Spleen (tissue), 11 donors: ENCODE results near the gene NCDN. TPM values are rescaled to one million over a fixed set of nuclear protein-coding genes. Genes with fewer than 3 reads are reported as not detected.
"Not testable (repeated sequence)": the region's sequence is repeated elsewhere in the genome, so short reads cannot be mapped to it uniquely, and the experiment has no call there.

ENCODE experiments used
- DNase-seq: peaks from one replicate; pipeline ENCODE4 v3.0.0-alpha.2; 2020
- H3K27ac ChIP-seq, 8 donors: fragments of 200-600 bp; sonication (generic) in 7 of 8; 1 replicate in 4 of 8; 2 replicates in 4 of 8; pipeline versions ENCODE4 v1.5.0 to v1.8.0; 2016 to 2021; ENCODE audit warnings: inconsistent platforms in 4 of 8, mild to moderate bottlenecking in 4 of 8, moderate library complexity in 1 of 8
- H3K27me3 ChIP-seq, 7 donors: fragments of 200-600 bp; sonication (generic) in 6 of 7; replicated peaks in 1 of 7; 1 replicate in 4 of 7; 2 replicates in 3 of 7; pipeline versions ENCODE4 v1.5.0 to v1.8.0; 2016 to 2021; ENCODE audit warnings: inconsistent platforms in 3 of 7, mild to moderate bottlenecking in 1 of 7
- H3K36me3 ChIP-seq, 6 donors: fragments of 200-600 bp; sonication (generic) in 5 of 6; 1 replicate in 4 of 6; 2 replicates in 2 of 6; pipeline versions ENCODE4 v1.5.0 to v1.8.0; 2016 to 2021; ENCODE audit warnings: inconsistent platforms in 2 of 6
- H3K4me1 ChIP-seq, 6 donors: fragments of 200-600 bp; sonication (generic) in 5 of 6; 1 replicate in 3 of 6; 2 replicates in 3 of 6; pipeline versions ENCODE4 v1.5.0 to v1.8.0; 2016 to 2021; ENCODE audit warnings: inconsistent platforms in 3 of 6
- H3K4me3 ChIP-seq, 8 donors: fragments of 200-600 bp; sonication (generic) in 7 of 8; 1 replicate in 4 of 8; 2 replicates in 4 of 8; pipeline versions ENCODE4 v1.5.0 to v1.8.0; 2016 to 2021; ENCODE audit warnings: inconsistent platforms in 4 of 8, mild to moderate bottlenecking in 4 of 8, moderate library complexity in 2 of 8
- H3K9me3 ChIP-seq, 8 donors: fragments of 200-600 bp; sonication (generic) in 7 of 8; 1 replicate in 4 of 8; 2 replicates in 4 of 8; pipeline versions ENCODE4 v1.5.0 to v1.8.0; 2016 to 2021; ENCODE audit warnings: inconsistent platforms in 4 of 8
- CTCF ChIP-seq, 11 experiments: fragments of 200-600 bp in 7 of 11; fragments of 450-650 bp in 4 of 11; sonication (generic) in 4 of 11; IDR thresholded peaks in 8 of 11; conservative IDR thresholded peaks in 3 of 11; 1 replicate in 7 of 11; 2 replicates in 4 of 11; pipeline versions ENCODE4 v1.4.0 to v1.8.0; 2016 to 2021; ENCODE audit warnings: antibody characterized with exemption in 11 of 11, inconsistent platforms in 4 of 11, mild to moderate bottlenecking in 1 of 11
- POLR2A ChIP-seq, 3 donors: fragments of 450-650 bp; IDR thresholded peaks; one replicate each; pipeline ENCODE4 v1.5.1; 2017; ENCODE audit warnings: antibody characterized with exemption in 3 of 3, mild to moderate bottlenecking in 1 of 3
- POLR2AphosphoS5 ChIP-seq, 3 donors: sonication (generic); formaldehyde crosslinking; IDR thresholded peaks; one replicate each; pipeline ENCODE4 v1.5.1; 2017; ENCODE audit warnings: antibody characterized with exemption in 3 of 3
- WGBS, 5 donors: extraction: QIAGEN DNeasy Blood & Tissue Kit in 3 of 5; methylation state at CpG; one replicate each; pipeline versions ENCODE4 v1.1.5 to v1.1.7; 2013 to 2018; 5-methylcytosine and 5-hydroxymethylcytosine counted together
- intact Hi-C: fragments of 100-400 bp; cut with DNase I; formaldehyde crosslinking; loops from one replicate; pipeline ENCODE4 v1.15.0; 2023; ENCODE audit warnings: low total_unique reads
- polyA plus RNA-seq, 3 donors: library from polyadenylated mRNA; stranded (reverse); fragments of 200-250 nt; gene quantifications; one replicate each; pipeline ENCODE4 v1.2.1, GENCODE V29; 2013
- total RNA-seq, 7 donors: library from RNA; depleted of rRNA in 3 of 7; stranded (reverse); fragments of >200 nt in 3 of 7; fragmentation: NEBNext Ultra II Directional in 4 of 7; extraction: Animal tissue kit (Norgen Biotek cat#: 25700) in 4 of 7; gene quantifications; one replicate each; pipeline versions ENCODE4 v1.1.0 to v1.2.1, GENCODE V29; 2016 to 2021
- donor health status: healthy with polysubstance abuse.
- donor health status: DM: no; HTN: no; CAD: no; lungs with moderate emphysema.
- donor health status: DM: no; HTN: no; CAD: no.
- donor health status: Bipolar disorder and iron deficiency.
- donor health status: healthy.
- donor health status: DM: no; HTN: no; CAD: no.
- donor health status: DM: yes; HTN: yes; CAD: no.

NCDN gene
- total and polyA plus RNA-seq, 10 donors = 4.2 to 19.1 (median 16.5) TPM

- Histone ChIP-seq H3K27me3 (peaks cover 0 to 50% (median 36%) of the 10 kb centered on the region in 7 donors), H3K27ac (no peak overlapping the region), H3K9me3 (no peaks in the 10 kb centered on the region), H3K4me3 (no peak overlapping the region), H3K4me1 (peaks cover 5 to 67% (median 42%) of the 10 kb centered on the region in 6 donors), H3K36me3 (no peaks in the 10 kb centered on the region)
- no peak for TF ChIP-seq POLR2AphosphoS5 (IDR thresholded peaks at IDR 0.05)
- no peak for TF ChIP-seq POLR2A (IDR thresholded peaks at IDR 0.05)
- TF ChIP-seq CTCF (IDR thresholded peaks at IDR 0.05 in 8 of 11, conservative IDR thresholded peaks at IDR 0.05 in 3 of 11) = no peak
- intact Hi-C loops = loop anchor here (5.0 kb wide), 1 partner anchor 142 kb away; the partner anchor contains the start of gene C1orf216
- WGBS, 5 donors = 74 to 87% (median 77%) methylated on average over 15 to 30 of the region's 30 CpGs
- DNase-seq = peak; percentile 59
Measured at GRCh38 chr1:35574655-35575415, 17.2 kb downstream of the NCDN start.

- WGBS, 5 donors = 85 to 96% (median 92%) methylated on average over 5 of the region's 5 CpGs
Measured at GRCh38 chr1:35575416-35575958, 17.9 kb downstream of the NCDN start.

GRCh38 chr1:35576061-35576765 is 18.6 kb downstream of the NCDN start:
- peak; percentile 67 for DNase-seq
- peaks cover 5 to 74% (median 42%) of the 10 kb centered on the region in 6 donors for H3K4me1 ChIP-seq
- 39 to 62% (median 49%) methylated on average over 10 of the region's 10 CpGs for WGBS, 5 donors
- H3K9me3 ChIP-seq = no peaks in the 10 kb centered on the region
- intact Hi-C loops = no loop called here
- H3K4me3 ChIP-seq = peak overlapping the region in 6 of 8 donors; percentile 52 to 80 (median 58)
- no peaks in the 10 kb centered on the region for H3K36me3 ChIP-seq
- peaks cover 0 to 50% (median 36%) of the 10 kb centered on the region in 7 donors for H3K27me3 ChIP-seq
- TF ChIP-seq POLR2A (IDR thresholded peaks at IDR 0.05) = no peak
- no peak for TF ChIP-seq CTCF (IDR thresholded peaks at IDR 0.05 in 8 of 11, conservative IDR thresholded peaks at IDR 0.05 in 3 of 11)
- no peak for TF ChIP-seq POLR2AphosphoS5 (IDR thresholded peaks at IDR 0.05)
- no peak overlapping the region for H3K27ac ChIP-seq

More at GRCh38 chr1:35575416-35575958, 17.9 kb downstream of the NCDN start:
- TF ChIP-seq POLR2AphosphoS5 (IDR thresholded peaks at IDR 0.05) (no peak), CTCF (IDR thresholded peaks at IDR 0.05 in 8 of 11, conservative IDR thresholded peaks at IDR 0.05 in 3 of 11) (no peak), POLR2A (IDR thresholded peaks at IDR 0.05) (no peak)
- Histone ChIP-seq H3K4me3 (no peak overlapping the region), H3K36me3 (no peaks in the 10 kb centered on the region), H3K27ac (no peak overlapping the region), H3K4me1 (peaks cover 5 to 67% (median 42%) of the 10 kb centered on the region in 6 donors), H3K9me3 (no peaks in the 10 kb centered on the region), H3K27me3 (peaks cover 0 to 50% (median 36%) of the 10 kb centered on the region in 7 donors)
- DNase-seq = no peak
- intact Hi-C loops = no loop called here

GRCh38 chr1:35576766-35577070 is 19.1 kb downstream of the NCDN start:
- DNase-seq = peak; percentile 80
- peak overlapping the region; percentile 43 to 80 (median 58) for H3K4me3 ChIP-seq
- WGBS, 5 donors = 5 to 34% (median 16%) methylated on average over 3 to 37 of the region's 37 CpGs

More at GRCh38 chr1:35576766-35577070, 19.1 kb downstream of the NCDN start:
- Histone ChIP-seq H3K4me1 (peaks cover 5 to 75% (median 42%) of the 10 kb centered on the region in 6 donors), H3K27me3 (peaks cover 0 to 49% (median 36%) of the 10 kb centered on the region in 7 donors), H3K27ac (peak overlapping the region in 2 of 8 donors; percentile 76 to 85)
- H3K36me3 ChIP-seq, H3K9me3 ChIP-seq, intact Hi-C loops: not testable (repeated sequence)
